Measurements from ENCODE around the gene CALML4. TPM values are rescaled to one million over a fixed set of nuclear protein-coding genes. Genes with fewer than 3 reads are reported as not detected.
"Not testable (repeated sequence)": the region's sequence is repeated elsewhere in the genome, so short reads cannot be mapped to it uniquely, and the experiment has no call there.

CALML4 gene
- total RNA-seq, 3 donors from 2014 or later, result 5.3 to 7.9 (median 6.0) TPM

GRCh38 chr15:68183616-68184315 lies 21.4 kb downstream of the CALML4 start:
- intact Hi-C loops (cut with DNase I; ENCODE audit: low total_unique reads), result no loop called here
- Histone ChIP-seq H3K4me1 (no peaks in the 10 kb centered on the region), H3K36me3 (no peaks in the 10 kb centered on the region), H3K27me3 (no peaks in the 10 kb centered on the region), H3K27ac (no peak overlapping the region), H3K9me3 (no peaks in the 10 kb centered on the region), H3K4me3 (no peak overlapping the region)
- no peak for TF ChIP-seq POLR2AphosphoS5 (IDR thresholded peaks at IDR 0.05)
- no peak for TF ChIP-seq CTCF (IDR thresholded peaks at IDR 0.05)
- TF ChIP-seq POLR2A (IDR thresholded peaks at IDR 0.05), result no peak
- DNase-seq (ENCODE audit: low spot score in 2 of 2), result no peak

GRCh38 chr15:68177742-68178141 lies 27.4 kb downstream of the CALML4 start:
- no peak overlapping the region for H3K4me3 ChIP-seq
- intact Hi-C loops (cut with DNase I; ENCODE audit: low total_unique reads), result no loop called here
- TF ChIP-seq POLR2AphosphoS5 (IDR thresholded peaks at IDR 0.05) (no peak), POLR2A (IDR thresholded peaks at IDR 0.05) (no peak), CTCF (IDR thresholded peaks at IDR 0.05) (no peak)
- no peaks in the 10 kb centered on the region for H3K27me3 ChIP-seq
- no peak overlapping the region for H3K27ac ChIP-seq
- H3K36me3 ChIP-seq, result no peaks in the 10 kb centered on the region
- DNase-seq (ENCODE audit: low spot score in 2 of 2), result no peak
- no peaks in the 10 kb centered on the region for H3K9me3 ChIP-seq
- H3K4me1 ChIP-seq, result no peaks in the 10 kb centered on the region

GRCh38 chr15:68176601-68177000 lies 28.5 kb downstream of the CALML4 start:
- H3K4me1 ChIP-seq, result no peaks in the 10 kb centered on the region
- intact Hi-C loops (cut with DNase I; ENCODE audit: low total_unique reads), result no loop called here
- no peak overlapping the region for H3K27ac ChIP-seq
- no peaks in the 10 kb centered on the region for H3K9me3 ChIP-seq
- DNase-seq (ENCODE audit: low spot score in 2 of 2), result no peak
- TF ChIP-seq POLR2A (IDR thresholded peaks at IDR 0.05), result no peak
- no peak overlapping the region for H3K4me3 ChIP-seq
- no peaks in the 10 kb centered on the region for H3K36me3 ChIP-seq
- H3K27me3 ChIP-seq, result no peaks in the 10 kb centered on the region

- Histone ChIP-seq H3K27me3 (no peaks in the 10 kb centered on the region), H3K4me3 (no peak overlapping the region), H3K36me3 (no peaks in the 10 kb centered on the region), H3K27ac (no peak overlapping the region), H3K9me3 (no peaks in the 10 kb centered on the region), H3K4me1 (no peaks in the 10 kb centered on the region)
- intact Hi-C loops (cut with DNase I; ENCODE audit: low total_unique reads), result no loop called here
- no peak for DNase-seq (ENCODE audit: low spot score in 2 of 2)
- TF ChIP-seq POLR2A (IDR thresholded peaks at IDR 0.05), result no peak
- TF ChIP-seq POLR2AphosphoS5 (IDR thresholded peaks at IDR 0.05), result no peak
- TF ChIP-seq CTCF (IDR thresholded peaks at IDR 0.05), result no peak
Measured at GRCh38 chr15:68175526-68175925, 29.6 kb downstream of the CALML4 start.

- no peak for DNase-seq (ENCODE audit: low spot score in 2 of 2)
- H3K36me3 ChIP-seq, result no peaks in the 10 kb centered on the region
- no peak overlapping the region for H3K4me3 ChIP-seq
- no peaks in the 10 kb centered on the region for H3K4me1 ChIP-seq
- H3K9me3 ChIP-seq, result no peaks in the 10 kb centered on the region
- H3K27me3 ChIP-seq, result no peaks in the 10 kb centered on the region
- TF ChIP-seq POLR2A (IDR thresholded peaks at IDR 0.05) (no peak), POLR2AphosphoS5 (IDR thresholded peaks at IDR 0.05) (no peak)
- no peak overlapping the region for H3K27ac ChIP-seq
- intact Hi-C loops (cut with DNase I; ENCODE audit: low total_unique reads), result no loop called here
Measured at GRCh38 chr15:68173119-68173518, 32.0 kb downstream of the CALML4 start.

GRCh38 chr15:68172037-68172436 lies 33.1 kb downstream of the CALML4 start:
- H3K27ac ChIP-seq; H3K4me3 ChIP-seq; H3K27me3 ChIP-seq; H3K36me3 ChIP-seq; DNase-seq (ENCODE audit: low spot score in 2 of 2); intact Hi-C loops (cut with DNase I; ENCODE audit: low total_unique reads); H3K9me3 ChIP-seq; H3K4me1 ChIP-seq: not testable (repeated sequence)
